Glutamatergic neuron (in vitro differentiated cells): ENCODE data around the gene SLC25A45. TPM values are rescaled to one million over a fixed set of nuclear protein-coding genes. Genes with fewer than 3 reads are reported as not detected.
"Not testable (repeated sequence)": the region's sequence is repeated elsewhere in the genome, so short reads cannot be mapped to it uniquely, and the experiment has no call there.

Experiments used
- DNase-seq: peaks from one replicate; pipeline ENCODE4 v3.0.0; 2022
- H3K27ac Mint-ChIP-seq: one replicate; pipeline ENCODE4 v1.8.0; 2020; ENCODE audit warnings: mild to moderate bottlenecking, mixed read lengths, inconsistent platforms; ENCODE audit not compliant: unreplicated experiment
- H3K27me3 Mint-ChIP-seq: one replicate; pipeline ENCODE4 v1.8.0; 2020; ENCODE audit warnings: mild to moderate bottlenecking, moderate library complexity, mixed read lengths, inconsistent platforms; ENCODE audit not compliant: unreplicated experiment
- H3K36me3 Mint-ChIP-seq: one replicate; pipeline ENCODE4 v1.8.0; 2020; ENCODE audit warnings: mild to moderate bottlenecking, mixed read lengths, inconsistent platforms; ENCODE audit not compliant: unreplicated experiment
- H3K4me1 Mint-ChIP-seq: one replicate; pipeline ENCODE4 v1.8.0; 2020; ENCODE audit warnings: mild to moderate bottlenecking, low read depth, mixed read lengths, inconsistent platforms; ENCODE audit not compliant: unreplicated experiment
- H3K4me3 Mint-ChIP-seq: one replicate; pipeline ENCODE4 v1.8.0; 2020; ENCODE audit warnings: mild to moderate bottlenecking, mixed read lengths, inconsistent platforms; ENCODE audit not compliant: unreplicated experiment
- H3K9me3 Mint-ChIP-seq: one replicate; pipeline ENCODE4 v1.8.0; 2020; ENCODE audit warnings: mild to moderate bottlenecking, moderate library complexity, mixed read lengths, inconsistent platforms; ENCODE audit not compliant: unreplicated experiment
- total RNA-seq: library from RNA; stranded (reverse); fragmentation: NEBNext Ultra II Directional; extraction: Animal tissue kit (Norgen Biotek cat#: 25700); gene quantifications from one replicate; pipeline ENCODE4 v1.2.1, GENCODE V29; 2021; ENCODE audit not compliant: unreplicated experiment
- TF ChIP-seq, protein P1 (sequence below): fragments of 200-600 bp; sonication (generic); IDR thresholded peaks from one replicate; pipeline ENCODE4 v1.5.0; 2021; ENCODE audit not compliant: partially characterized antibody, unreplicated experiment

The SLC25A45 gene
- total RNA-seq, 1 donor from 2014 or later = 0.25 TPM

GRCh38 chr11:65414776-65415498 lies 32.5 kb upstream of the SLC25A45 start:
- Mint-ChIP-seq H3K9me3 (peaks cover 1% of the 10 kb centered on the region), H3K4me1 (peaks cover 20% of the 10 kb centered on the region), H3K27me3 (peaks cover 1% of the 10 kb centered on the region), H3K36me3 (no peaks in the 10 kb centered on the region), H3K4me3 (no peak overlapping the region), H3K27ac (no peak overlapping the region)
- no peak for DNase-seq
- TF ChIP-seq, protein P1, sequence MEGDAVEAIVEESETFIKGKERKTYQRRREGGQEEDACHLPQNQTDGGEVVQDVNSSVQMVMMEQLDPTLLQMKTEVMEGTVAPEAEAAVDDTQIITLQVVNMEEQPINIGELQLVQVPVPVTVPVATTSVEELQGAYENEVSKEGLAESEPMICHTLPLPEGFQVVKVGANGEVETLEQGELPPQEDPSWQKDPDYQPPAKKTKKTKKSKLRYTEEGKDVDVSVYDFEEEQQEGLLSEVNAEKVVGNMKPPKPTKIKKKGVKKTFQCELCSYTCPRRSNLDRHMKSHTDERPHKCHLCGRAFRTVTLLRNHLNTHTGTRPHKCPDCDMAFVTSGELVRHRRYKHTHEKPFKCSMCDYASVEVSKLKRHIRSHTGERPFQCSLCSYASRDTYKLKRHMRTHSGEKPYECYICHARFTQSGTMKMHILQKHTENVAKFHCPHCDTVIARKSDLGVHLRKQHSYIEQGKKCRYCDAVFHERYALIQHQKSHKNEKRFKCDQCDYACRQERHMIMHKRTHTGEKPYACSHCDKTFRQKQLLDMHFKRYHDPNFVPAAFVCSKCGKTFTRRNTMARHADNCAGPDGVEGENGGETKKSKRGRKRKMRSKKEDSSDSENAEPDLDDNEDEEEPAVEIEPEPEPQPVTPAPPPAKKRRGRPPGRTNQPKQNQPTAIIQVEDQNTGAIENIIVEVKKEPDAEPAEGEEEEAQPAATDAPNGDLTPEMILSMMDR = no peak

DNA sequence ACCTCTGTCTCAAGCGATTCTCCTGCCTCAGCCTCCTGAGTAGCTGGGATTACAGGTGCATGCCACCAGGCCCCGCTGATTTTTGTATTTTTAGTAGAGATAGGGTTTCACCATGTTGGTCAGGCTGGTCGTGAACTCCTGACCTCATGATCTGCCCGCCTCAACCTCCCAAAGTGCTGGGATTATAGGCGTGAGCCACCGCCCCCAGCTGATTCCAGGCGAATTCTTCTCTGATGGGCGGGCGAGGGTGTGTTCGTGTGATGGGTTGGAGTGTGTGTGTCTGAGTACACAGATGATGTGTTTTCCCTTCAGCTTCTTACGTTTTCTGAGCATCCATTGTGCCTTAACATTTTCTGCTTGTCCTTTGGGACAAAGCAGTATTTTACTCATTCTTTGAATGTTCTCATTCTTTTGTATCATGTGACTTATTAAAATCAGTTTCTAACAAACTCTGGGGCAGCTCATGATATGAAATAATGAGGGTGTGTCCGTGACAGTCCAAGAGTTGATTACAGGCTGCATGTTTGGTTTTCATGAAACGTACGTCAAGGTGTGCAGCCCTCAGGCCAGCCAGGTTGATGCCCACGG lies 30.7 kb upstream of the SLC25A45 start:
- H3K4me3 Mint-ChIP-seq, H3K9me3 Mint-ChIP-seq, DNase-seq, H3K36me3 Mint-ChIP-seq, H3K27me3 Mint-ChIP-seq, H3K27ac Mint-ChIP-seq: not testable (repeated sequence)
- H3K4me1 Mint-ChIP-seq = peaks cover 14% of the 10 kb centered on the region

DNA sequence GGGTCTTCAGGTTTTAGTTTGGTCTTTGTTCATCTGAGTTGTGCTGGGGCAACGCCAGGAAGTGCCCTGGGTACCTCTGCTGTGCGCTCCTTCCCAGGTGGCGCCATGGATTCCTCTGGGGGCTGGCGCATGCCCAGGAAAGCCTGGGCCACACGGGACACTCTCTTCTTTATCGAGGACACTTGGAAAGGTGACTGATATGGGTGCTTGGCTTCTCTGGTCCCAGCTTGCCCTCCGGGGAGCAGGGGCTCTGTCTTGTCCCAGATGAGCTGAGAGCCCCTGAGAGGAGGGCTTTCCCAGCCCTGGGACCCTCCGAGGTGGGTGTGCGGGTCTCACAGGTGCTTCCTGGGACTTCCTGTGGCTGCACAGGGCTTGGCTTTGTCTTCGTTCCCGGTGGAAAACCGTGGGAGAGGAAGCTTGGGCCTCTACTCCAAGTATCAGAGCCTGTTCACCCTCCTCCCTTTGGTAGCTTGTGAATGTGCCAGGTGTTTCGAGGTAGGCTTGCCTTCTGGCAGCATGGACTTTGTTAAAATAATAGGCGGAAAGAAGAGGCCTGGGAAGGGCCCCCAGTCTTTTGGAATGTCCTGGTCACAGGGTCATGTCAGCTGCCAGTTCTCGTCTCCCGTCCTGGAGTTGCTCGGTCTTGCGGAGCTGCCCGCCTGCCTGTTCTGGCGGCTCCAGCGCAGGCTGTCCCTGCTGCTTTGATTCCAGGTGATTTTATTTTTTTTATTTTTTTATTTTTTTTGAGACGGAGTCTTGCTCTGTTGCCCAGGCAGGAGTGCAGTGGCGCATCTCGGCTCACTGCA lies 30.0 kb upstream of the SLC25A45 start:
- no peak overlapping the region for H3K27ac Mint-ChIP-seq
- no peaks in the 10 kb centered on the region for H3K27me3 Mint-ChIP-seq
- peaks cover 14% of the 10 kb centered on the region for H3K4me1 Mint-ChIP-seq
- H3K9me3 Mint-ChIP-seq = no peaks in the 10 kb centered on the region
- DNase-seq = no peak
- no peak overlapping the region for H3K4me3 Mint-ChIP-seq
- TF ChIP-seq, protein P1 = no peak
- H3K36me3 Mint-ChIP-seq = no peaks in the 10 kb centered on the region

DNA sequence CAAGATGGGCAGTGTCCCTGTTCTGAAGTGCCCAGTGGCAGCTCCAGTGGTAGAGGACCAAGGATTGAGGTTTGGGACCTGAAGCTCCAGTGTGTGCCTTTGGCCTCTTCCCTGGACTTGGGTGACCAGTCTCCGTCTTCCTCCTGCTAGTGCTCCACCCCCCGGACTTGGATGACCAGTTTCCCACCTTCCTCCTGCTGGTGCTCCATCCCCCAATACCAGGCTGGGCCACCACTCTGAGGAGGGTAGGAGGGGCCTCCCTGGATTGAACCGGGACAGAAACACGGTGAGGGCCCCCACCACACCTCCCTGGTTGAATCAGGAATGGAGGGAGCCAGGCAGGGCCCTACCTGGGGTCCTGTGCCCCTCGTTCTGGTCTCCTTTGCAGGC lies 29.2 kb upstream of the SLC25A45 start:
- DNase-seq = no peak
- Mint-ChIP-seq H3K27me3 (no peaks in the 10 kb centered on the region), H3K9me3 (no peaks in the 10 kb centered on the region), H3K4me3 (no peak overlapping the region), H3K27ac (no peak overlapping the region), H3K36me3 (no peaks in the 10 kb centered on the region), H3K4me1 (peaks cover 11% of the 10 kb centered on the region)
- TF ChIP-seq, protein P1 = no peak

GRCh38 chr11:65410936-65411680 lies 28.7 kb upstream of the SLC25A45 start:
- Mint-ChIP-seq H3K4me1 (peaks cover 11% of the 10 kb centered on the region), H3K27me3 (no peaks in the 10 kb centered on the region), H3K4me3 (no peak overlapping the region), H3K9me3 (no peaks in the 10 kb centered on the region), H3K36me3 (no peaks in the 10 kb centered on the region), H3K27ac (no peak overlapping the region)
- TF ChIP-seq, protein P1 = no peak
- no peak for DNase-seq
